ENCODE measurements around the gene LDLRAD3.
"Not testable (repeated sequence)": the region's sequence is repeated elsewhere in the genome, so short reads cannot be mapped to it uniquely, and the experiment has no call there.

LDLRAD3 gene

GRCh38 chr11:36044636-36045035 lies 100.8 kb downstream of the LDLRAD3 start:
- TF ChIP-seq, protein P1, sequence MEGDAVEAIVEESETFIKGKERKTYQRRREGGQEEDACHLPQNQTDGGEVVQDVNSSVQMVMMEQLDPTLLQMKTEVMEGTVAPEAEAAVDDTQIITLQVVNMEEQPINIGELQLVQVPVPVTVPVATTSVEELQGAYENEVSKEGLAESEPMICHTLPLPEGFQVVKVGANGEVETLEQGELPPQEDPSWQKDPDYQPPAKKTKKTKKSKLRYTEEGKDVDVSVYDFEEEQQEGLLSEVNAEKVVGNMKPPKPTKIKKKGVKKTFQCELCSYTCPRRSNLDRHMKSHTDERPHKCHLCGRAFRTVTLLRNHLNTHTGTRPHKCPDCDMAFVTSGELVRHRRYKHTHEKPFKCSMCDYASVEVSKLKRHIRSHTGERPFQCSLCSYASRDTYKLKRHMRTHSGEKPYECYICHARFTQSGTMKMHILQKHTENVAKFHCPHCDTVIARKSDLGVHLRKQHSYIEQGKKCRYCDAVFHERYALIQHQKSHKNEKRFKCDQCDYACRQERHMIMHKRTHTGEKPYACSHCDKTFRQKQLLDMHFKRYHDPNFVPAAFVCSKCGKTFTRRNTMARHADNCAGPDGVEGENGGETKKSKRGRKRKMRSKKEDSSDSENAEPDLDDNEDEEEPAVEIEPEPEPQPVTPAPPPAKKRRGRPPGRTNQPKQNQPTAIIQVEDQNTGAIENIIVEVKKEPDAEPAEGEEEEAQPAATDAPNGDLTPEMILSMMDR (IDR thresholded peaks at IDR 0.05; ENCODE audit: low read depth, low read length), result no peak
- no peak for DNase-seq (ENCODE audit: extremely low read depth, low read depth)

GRCh38 chr11:36045945-36046344 lies 102.1 kb downstream of the LDLRAD3 start:
- DNase-seq (ENCODE audit: extremely low read depth, low read depth), result not testable (repeated sequence)

DNA sequence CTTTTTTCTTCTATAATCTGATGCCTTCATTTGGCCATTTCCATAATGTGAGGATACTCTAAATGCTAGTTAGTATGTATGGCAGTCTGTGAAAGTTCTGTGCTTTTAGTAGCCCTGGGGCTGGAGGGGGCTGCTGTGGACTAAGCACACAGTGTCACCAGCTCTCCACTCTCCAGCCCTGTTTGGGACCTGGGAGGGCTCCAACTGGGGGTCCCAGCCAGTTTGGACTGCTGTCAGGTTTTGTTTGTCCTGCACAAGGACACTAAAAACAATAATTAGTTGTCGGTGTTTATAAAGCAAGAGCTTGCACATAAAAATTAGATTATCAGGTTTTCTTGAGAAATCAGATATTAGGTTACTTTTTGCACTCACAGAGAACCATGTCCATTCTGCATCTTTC lies 103.1 kb downstream of the LDLRAD3 start:
- no peak for DNase-seq (ENCODE audit: extremely low read depth, low read depth)
- TF ChIP-seq, protein P1 (IDR thresholded peaks at IDR 0.05; ENCODE audit: low read depth, low read length), result no peak

- TF ChIP-seq, protein P1 (IDR thresholded peaks at IDR 0.05; ENCODE audit: low read depth, low read length), result no peak
- DNase-seq (ENCODE audit: extremely low read depth, low read depth), result no peak
Observed at GRCh38 chr11:36047344-36047743, 103.5 kb downstream of the LDLRAD3 start.

- DNase-seq (ENCODE audit: extremely low read depth, low read depth), result no peak
- TF ChIP-seq, protein P1 (IDR thresholded peaks at IDR 0.05; ENCODE audit: low read depth, low read length), result no peak
Observed at GRCh38 chr11:36048496-36049247, 104.8 kb downstream of the LDLRAD3 start.

DNA sequence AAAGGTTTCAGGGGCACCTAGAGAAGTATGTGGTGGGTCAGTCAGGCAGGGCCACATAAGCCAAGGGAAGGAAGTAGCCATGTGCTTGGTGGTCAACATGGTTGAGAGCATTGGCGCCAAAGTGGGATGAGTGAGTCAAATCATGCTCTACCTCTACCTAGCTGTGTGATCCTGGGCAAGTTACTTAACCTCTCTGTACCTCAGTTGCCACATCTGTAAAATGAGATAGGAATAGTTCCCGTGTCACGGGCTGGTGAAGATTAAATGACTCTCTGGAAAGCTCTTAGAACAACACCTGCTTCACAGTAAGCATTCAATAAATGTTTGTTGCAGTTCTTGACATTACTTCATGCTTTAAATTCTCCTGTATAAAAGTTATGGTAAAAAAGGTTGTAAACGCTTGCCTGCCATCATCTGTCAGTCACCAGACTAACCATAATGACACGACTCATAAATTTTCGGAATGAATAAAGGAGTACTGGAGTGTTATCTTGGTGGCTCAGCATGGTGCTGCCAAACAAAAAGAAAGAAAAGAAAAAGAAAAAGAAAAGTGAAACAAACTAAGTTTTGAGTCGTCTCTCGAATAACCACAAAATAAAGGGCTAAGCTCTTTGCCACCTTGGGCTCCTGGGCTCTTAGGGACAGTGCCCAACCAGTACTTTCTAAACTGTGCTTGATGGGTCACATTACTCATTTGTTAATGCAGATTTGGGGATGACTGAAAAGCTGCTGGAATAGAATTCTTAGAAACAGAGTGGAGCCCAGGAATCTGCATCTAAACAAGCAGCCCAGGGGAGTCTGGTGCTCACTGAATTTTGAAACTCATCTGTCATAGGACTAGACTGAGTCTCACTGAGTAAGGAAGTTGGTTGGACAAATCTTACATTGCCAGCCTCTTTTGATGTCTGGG lies 107.6 kb downstream of the LDLRAD3 start:
- TF ChIP-seq, protein P1 (IDR thresholded peaks at IDR 0.05; ENCODE audit: low read depth, low read length), result no peak
- DNase-seq (ENCODE audit: extremely low read depth, low read depth), result no peak

DNA sequence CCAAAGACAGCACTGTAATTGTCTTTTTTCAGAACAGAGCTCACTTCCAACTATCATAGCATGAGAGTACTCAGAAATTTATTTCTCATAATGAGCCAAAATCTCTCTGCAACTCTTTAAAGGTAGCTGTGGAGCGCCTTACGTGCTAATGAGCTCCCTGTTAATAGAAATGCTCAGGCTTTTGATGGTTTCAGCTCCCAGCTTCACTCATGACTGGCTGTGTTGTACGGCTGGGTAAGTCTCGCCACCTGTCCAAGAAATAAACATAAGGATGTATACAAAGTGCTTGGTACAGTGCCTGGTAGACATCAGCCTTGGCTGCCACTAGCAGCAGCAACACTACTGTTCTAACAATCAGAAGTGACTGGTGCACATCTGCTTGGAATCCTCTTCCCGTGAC lies 109.4 kb downstream of the LDLRAD3 start:
- DNase-seq (ENCODE audit: extremely low read depth, low read depth), result no peak
- TF ChIP-seq, protein P1 (IDR thresholded peaks at IDR 0.05; ENCODE audit: low read depth, low read length), result no peak
